GM12878 (cell line): Measurements from ENCODE around the gene IFI44L. TPM values are rescaled to one million over a fixed set of nuclear protein-coding genes. Genes with fewer than 3 reads are reported as not detected.

ENCODE experiments used
- ATAC-seq: fragments of 200-7000 bp; cut with Tn5 transposase; 3 replicates; pipeline ENCODE4 v1.9.1; 2020; ENCODE audit warnings: mild to moderate bottlenecking, moderate library complexity
- BruUV-seq: library from RNA; stranded (reverse); fragments of 400-500 nt; replicated peaks from 2 replicates; lab custom pipeline; 2021; lab: Mats Ljungman, UMichigan
- CTCF ChIA-PET: fragments of 300-600 bp; sonication (Branson Sonifier 250); formaldehyde crosslinking; extraction: SDS; loops from one replicate; lab custom pipeline; 2021; ENCODE audit warnings: inconsistent platforms; lab: Yijun Ruan, JAX
- POLR2A ChIA-PET: fragments of 350-600 bp; formaldehyde crosslinking; extraction: SDS; loops from one replicate; lab custom pipeline; 2021; ENCODE audit warnings: inconsistent platforms; lab: Charles Lee
- RAD21 ChIA-PET: fragments of 300-600 bp; sonication (Branson Sonifier 250); formaldehyde crosslinking; loops from one replicate; lab custom pipeline; 2023; ENCODE audit warnings: antibody characterized with exemption; ENCODE audit not compliant: unreplicated experiment; lab: Charles Lee
- SMC1A ChIA-PET: fragments of 300-600 bp; sonication (Branson Sonifier 250); formaldehyde crosslinking; loops from one replicate; lab custom pipeline; 2023; ENCODE audit not compliant: unreplicated experiment, uncharacterized antibody; lab: Charles Lee
- DNase-seq: peaks from one replicate; pipeline ENCODE4 v3.0.0-alpha.2; 2011; ENCODE audit warnings: low read depth, low spot score
- FAIRE-seq: peaks from 3 replicates; lab custom pipeline; 2011; peaks lifted over from hg19 to GRCh38; lab: Jason Lieb, UNC
- H2AFZ ChIP-seq: 2 replicates; pipeline ENCODE4 v1.6.0; 2011; ENCODE audit warnings: low read depth, low read length, control low read depth; ENCODE audit not compliant: control insufficient read depth
- H3K27ac ChIP-seq: 2 replicates; pipeline ENCODE4 v1.5.1; 2011; ENCODE audit warnings: control low read depth; ENCODE audit not compliant: control insufficient read depth, insufficient read depth
- H3K27me3 ChIP-seq, 2 experiments: replicated peaks in 1 of 2; 2 replicates each; pipeline versions ENCODE4 v1.6.0 to v1.6.1; 2011; ENCODE audit warnings: low read length in 1 of 2; ENCODE audit not compliant: control insufficient read depth in 2 of 2, insufficient read depth in 2 of 2
- H3K36me3 ChIP-seq, 2 experiments: 2 replicates each; pipeline ENCODE4 v1.5.1; 2011; ENCODE audit warnings: low read length in 1 of 2; ENCODE audit not compliant: control insufficient read depth in 2 of 2, insufficient read depth in 2 of 2
- H3K4me1 ChIP-seq: 2 replicates; pipeline ENCODE4 v1.6.1; 2011; ENCODE audit warnings: mild to moderate bottlenecking, low read length, moderate library complexity, mixed read lengths; ENCODE audit not compliant: control insufficient read depth, insufficient read depth
- H3K4me2 ChIP-seq: 2 replicates; pipeline ENCODE4 v1.6.0; 2011; ENCODE audit warnings: control low read depth; ENCODE audit not compliant: control insufficient read depth, insufficient read depth
- H3K4me3 ChIP-seq: fragments of 200-600 bp; sonication (generic); 2 replicates; pipeline ENCODE4 v1.5.1; 2016
- H3K79me2 ChIP-seq: 2 replicates; pipeline ENCODE4 v1.6.0; 2011; ENCODE audit warnings: low read length; ENCODE audit not compliant: control insufficient read depth, insufficient read depth
- H3K9ac ChIP-seq: 2 replicates; pipeline ENCODE4 v1.8.0; 2011; ENCODE audit warnings: low read length, control low read depth, mixed read lengths; ENCODE audit not compliant: control insufficient read depth, insufficient read depth
- H3K9me3 ChIP-seq: replicated peaks from 3 replicates; pipeline ENCODE4 v1.5.1; 2011; ENCODE audit warnings: mild to moderate bottlenecking, low read length; ENCODE audit not compliant: control insufficient read depth, insufficient read depth
- H4K20me1 ChIP-seq: 2 replicates; pipeline ENCODE4 v1.6.0; 2011; ENCODE audit not compliant: control insufficient read depth, insufficient read depth
- CHD2 ChIP-seq: IDR thresholded peaks from 2 replicates; pipeline ENCODE4 v1.6.1; 2011; ENCODE audit warnings: low read depth, low read length, improper control_type of control experiment, borderline replicate concordance
- CREB1 ChIP-seq: IDR thresholded peaks from 2 replicates; pipeline ENCODE4 v1.6.1; 2012; ENCODE audit warnings: low read depth, mild to moderate bottlenecking, inconsistent platforms
- FOXK2 ChIP-seq: fragments of 450-650 bp; IDR thresholded peaks from 2 replicates; pipeline ENCODE4 v1.6.1; 2017; ENCODE audit warnings: mild to moderate bottlenecking, moderate library complexity
- GABPA ChIP-seq: IDR thresholded peaks from 2 replicates; pipeline ENCODE4 v1.6.1; 2014; ENCODE audit warnings: antibody characterized with exemption, low read depth, mild to moderate bottlenecking, inconsistent platforms
- HCFC1 ChIP-seq: fragments of 150-350 bp; IDR thresholded peaks from 2 replicates; pipeline ENCODE4 v1.6.1; 2014; ENCODE audit warnings: low read length
- NFIC ChIP-seq: IDR thresholded peaks from 2 replicates; pipeline ENCODE4 v1.6.1; 2012; ENCODE audit warnings: low read depth, mild to moderate bottlenecking, inconsistent platforms, low read length, moderate library complexity
- NR2C2 ChIP-seq: IDR thresholded peaks from 2 replicates; pipeline ENCODE4 v1.6.1; 2011; ENCODE audit warnings: borderline replicate concordance, low read depth; ENCODE audit not compliant: control insufficient read depth, insufficient read length
- RCOR1 ChIP-seq: conservative IDR thresholded peaks from 2 replicates; pipeline ENCODE4 v1.6.1; 2012; ENCODE audit warnings: low read depth, low read length, improper control_type of control experiment
- TARDBP ChIP-seq: IDR thresholded peaks from 2 replicates; pipeline ENCODE4 v1.6.1; 2016; ENCODE audit warnings: borderline replicate concordance
- TCF12 ChIP-seq: IDR thresholded peaks from 2 replicates; pipeline ENCODE4 v1.6.1; 2011; ENCODE audit warnings: low read depth, mild to moderate bottlenecking, low read length
- WGBS: methylation state at CpG from one replicate; pipeline ENCODE4 v1.1.6; 2016; ENCODE audit warnings: low lambda C conversion rate; ENCODE audit not compliant: insufficient replicate concordance, insufficient coverage; ENCODE audit errors: missing lambda C conversion rate; 5-methylcytosine and 5-hydroxymethylcytosine counted together
- in situ Hi-C: fragments of 300-500 bp; cut with MboI; formaldehyde crosslinking; loops from 9 replicates; pipeline ENCODE4 v1.14.3; 2018; ENCODE audit warnings: mixed read lengths
- intact Hi-C: fragments of 100-400 bp; cut with micrococcal nuclease; formaldehyde crosslinking; loops from one replicate; pipeline ENCODE4 v1.14.2; 2022; ENCODE audit not compliant: unreplicated experiment
- polyA plus RNA-seq, 11 experiments: library from polyadenylated mRNA; depleted of rRNA in 4 of 11; unstranded in 6 of 11; stranded (reverse) in 5 of 11; fragments of >200 nt; fragmentation: Nextera tagmentation in 4 of 11; fragmentation: Illumina TruSeq in 1 of 11; extraction: Ambion mirVana in 4 of 11; extraction: Trizol in 1 of 11; gene quantifications; 1 replicate in 1 of 11; 2 replicates in 10 of 11; pipeline versions ENCODE4 v1.2.1 to v1.2.3, GENCODE V29; 2011 to 2016; ENCODE audit warnings: inconsistent platforms in 2 of 11, missing spikeins in 2 of 11, low read depth in 1 of 11
- total RNA-seq, 4 experiments: library from RNA; depleted of rRNA in 3 of 4; stranded (reverse); fragments of >200 nt in 3 of 4; fragmentation: Illumina TruSeq in 1 of 4; extraction: Trizol in 1 of 4; gene quantifications; 2 replicates each; pipeline versions ENCODE4 v1.2.1 to v1.2.3, GENCODE V29; 2013 to 2021
- TF ChIP-seq, protein P1 (sequence below): IDR thresholded peaks from 2 replicates; pipeline ENCODE4 v1.6.1; 2012; ENCODE audit warnings: improper control_type of control experiment, low read depth, low read length; ENCODE audit not compliant: insufficient replicate concordance
- TF ChIP-seq, protein P2 (sequence below): fragments of 450-650 bp; IDR thresholded peaks from 2 replicates; pipeline ENCODE4 v1.6.1; 2016; ENCODE audit warnings: mild to moderate bottlenecking

Gene IFI44L
- total and polyA plus RNA-seq, 10 of the 15 experiments (the other 5 are each of a cell fraction or from before 2014, with no cell fraction given): 58.0 to 371 (median 173) TPM

DNA sequence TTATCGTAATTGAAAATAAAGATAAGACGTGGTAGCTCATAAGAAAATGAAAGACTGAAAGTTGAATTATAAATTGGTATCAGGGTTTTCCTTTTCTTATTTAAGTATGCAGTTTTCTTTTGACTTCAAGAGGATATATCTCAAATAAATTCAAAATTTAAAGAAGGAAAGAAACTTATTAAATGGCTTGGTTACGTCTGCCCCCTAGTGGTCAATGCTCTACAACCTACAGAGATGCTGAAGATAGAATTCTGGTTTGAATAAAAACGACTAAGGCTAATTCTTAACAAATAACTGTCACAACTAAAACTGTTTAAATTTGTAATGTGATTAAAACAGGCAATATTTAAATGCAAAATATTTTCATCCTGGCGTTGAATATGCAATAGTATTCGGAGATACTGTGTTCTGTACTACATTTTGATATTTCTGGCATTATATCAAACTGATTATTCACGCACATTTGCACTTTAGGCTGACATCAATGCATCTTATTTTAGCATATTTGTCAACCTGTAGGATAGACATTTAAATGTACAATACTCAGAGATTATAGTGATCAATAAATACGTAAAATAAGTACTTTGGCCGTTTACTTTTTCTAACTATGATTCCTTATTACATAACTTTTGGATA is 56.2 kb downstream of the IFI44L start (continued):
- TF ChIP-seq, protein P1, sequence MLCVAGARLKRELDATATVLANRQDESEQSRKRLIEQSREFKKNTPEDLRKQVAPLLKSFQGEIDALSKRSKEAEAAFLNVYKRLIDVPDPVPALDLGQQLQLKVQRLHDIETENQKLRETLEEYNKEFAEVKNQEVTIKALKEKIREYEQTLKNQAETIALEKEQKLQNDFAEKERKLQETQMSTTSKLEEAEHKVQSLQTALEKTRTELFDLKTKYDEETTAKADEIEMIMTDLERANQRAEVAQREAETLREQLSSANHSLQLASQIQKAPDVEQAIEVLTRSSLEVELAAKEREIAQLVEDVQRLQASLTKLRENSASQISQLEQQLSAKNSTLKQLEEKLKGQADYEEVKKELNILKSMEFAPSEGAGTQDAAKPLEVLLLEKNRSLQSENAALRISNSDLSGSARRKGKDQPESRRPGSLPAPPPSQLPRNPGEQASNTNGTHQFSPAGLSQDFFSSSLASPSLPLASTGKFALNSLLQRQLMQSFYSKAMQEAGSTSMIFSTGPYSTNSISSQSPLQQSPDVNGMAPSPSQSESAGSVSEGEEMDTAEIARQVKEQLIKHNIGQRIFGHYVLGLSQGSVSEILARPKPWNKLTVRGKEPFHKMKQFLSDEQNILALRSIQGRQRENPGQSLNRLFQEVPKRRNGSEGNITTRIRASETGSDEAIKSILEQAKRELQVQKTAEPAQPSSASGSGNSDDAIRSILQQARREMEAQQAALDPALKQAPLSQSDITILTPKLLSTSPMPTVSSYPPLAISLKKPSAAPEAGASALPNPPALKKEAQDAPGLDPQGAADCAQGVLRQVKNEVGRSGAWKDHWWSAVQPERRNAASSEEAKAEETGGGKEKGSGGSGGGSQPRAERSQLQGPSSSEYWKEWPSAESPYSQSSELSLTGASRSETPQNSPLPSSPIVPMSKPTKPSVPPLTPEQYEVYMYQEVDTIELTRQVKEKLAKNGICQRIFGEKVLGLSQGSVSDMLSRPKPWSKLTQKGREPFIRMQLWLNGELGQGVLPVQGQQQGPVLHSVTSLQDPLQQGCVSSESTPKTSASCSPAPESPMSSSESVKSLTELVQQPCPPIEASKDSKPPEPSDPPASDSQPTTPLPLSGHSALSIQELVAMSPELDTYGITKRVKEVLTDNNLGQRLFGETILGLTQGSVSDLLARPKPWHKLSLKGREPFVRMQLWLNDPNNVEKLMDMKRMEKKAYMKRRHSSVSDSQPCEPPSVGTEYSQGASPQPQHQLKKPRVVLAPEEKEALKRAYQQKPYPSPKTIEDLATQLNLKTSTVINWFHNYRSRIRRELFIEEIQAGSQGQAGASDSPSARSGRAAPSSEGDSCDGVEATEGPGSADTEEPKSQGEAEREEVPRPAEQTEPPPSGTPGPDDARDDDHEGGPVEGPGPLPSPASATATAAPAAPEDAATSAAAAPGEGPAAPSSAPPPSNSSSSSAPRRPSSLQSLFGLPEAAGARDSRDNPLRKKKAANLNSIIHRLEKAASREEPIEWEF: no peak
- TF ChIP-seq GABPA (no peak), CHD2 (no peak), TCF12 (no peak)

DNA sequence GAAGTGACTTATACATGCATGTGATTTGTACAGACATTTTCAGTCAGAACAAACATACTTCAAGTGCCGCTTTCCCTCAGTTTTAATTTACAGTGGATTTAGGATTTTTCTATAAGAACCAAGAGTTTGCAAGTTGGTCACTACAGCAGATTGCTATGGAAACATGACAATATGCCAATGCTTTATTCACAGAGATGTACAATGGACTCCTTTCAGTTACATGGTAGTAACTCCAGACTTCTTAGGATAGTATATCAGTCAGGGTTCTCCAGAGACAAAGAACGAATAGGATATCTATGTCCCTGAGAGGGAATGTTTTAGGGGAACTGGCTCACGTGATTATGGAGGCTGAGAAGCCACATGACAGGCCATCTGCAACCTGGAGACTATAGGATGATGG is 56.7 kb downstream of the IFI44L start:
- Histone ChIP-seq H3K4me3 (no peak overlapping the region), H3K79me2 (no peaks in the 10 kb centered on the region), H2AFZ (no peak overlapping the region), H3K36me3 (no peaks in the 10 kb centered on the region; a peak in 1 of 4 replicates), H3K9me3 (no peaks in the 10 kb centered on the region; the same call in 2 of the 3 replicates), H3K27me3 (no peaks in the 10 kb centered on the region), H3K9ac (no peak overlapping the region), H3K4me1 (peaks cover 11% of the 10 kb centered on the region), H3K27ac (no peak overlapping the region), H4K20me1 (no peaks in the 10 kb centered on the region), H3K4me2 (no peak overlapping the region)
- in situ Hi-C loops (no loop called here), intact Hi-C loops (loop anchor here (1.0 to 10.0 kb wide), 4 partner anchors 60 to 545 kb away; no protein-coding TSS in a partner anchor)
- SMC1A ChIA-PET: interaction anchor here (0.7 to 3.3 kb wide), 5 partner anchors 50 to 144 kb away, joined by 3 to 25 read pairs (median 3); no protein-coding TSS in a partner anchor
- FAIRE-seq (no peak), DNase-seq (no peak), ATAC-seq (no peak)
- RAD21 ChIA-PET: interaction anchor here (1.2 to 2.1 kb wide), 3 partner anchors 37 to 60 kb away, joined by 3 to 17 read pairs (median 3); no protein-coding TSS in a partner anchor
- POLR2A ChIA-PET: interaction anchor here (0.8 to 1.6 kb wide), 2 partner anchors 35 to 54 kb away, joined by 3 to 5 read pairs; no protein-coding TSS in a partner anchor
- CTCF ChIA-PET: interaction anchor here (0.6 to 3.6 kb wide), 11 partner anchors 8 to 1035 kb away, joined by 3 to 39 read pairs (median 5); partner anchors contain the start of gene IFI44L
- 66% methylated on average over 3 of the region's 3 CpGs for WGBS
- BruUV-seq: no TSS peak
- no peak for TF ChIP-seq NFIC
- no peak for TF ChIP-seq FOXK2
- TF ChIP-seq NR2C2: no peak
- TF ChIP-seq, protein P2, sequence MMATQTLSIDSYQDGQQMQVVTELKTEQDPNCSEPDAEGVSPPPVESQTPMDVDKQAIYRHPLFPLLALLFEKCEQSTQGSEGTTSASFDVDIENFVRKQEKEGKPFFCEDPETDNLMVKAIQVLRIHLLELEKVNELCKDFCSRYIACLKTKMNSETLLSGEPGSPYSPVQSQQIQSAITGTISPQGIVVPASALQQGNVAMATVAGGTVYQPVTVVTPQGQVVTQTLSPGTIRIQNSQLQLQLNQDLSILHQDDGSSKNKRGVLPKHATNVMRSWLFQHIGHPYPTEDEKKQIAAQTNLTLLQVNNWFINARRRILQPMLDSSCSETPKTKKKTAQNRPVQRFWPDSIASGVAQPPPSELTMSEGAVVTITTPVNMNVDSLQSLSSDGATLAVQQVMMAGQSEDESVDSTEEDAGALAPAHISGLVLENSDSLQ: no peak
- no peak for TF ChIP-seq RCOR1
- no peak for TF ChIP-seq CREB1
- TF ChIP-seq TARDBP: no peak
- TF ChIP-seq HCFC1: no peak
